GM11168 (cell line): ENCODE measurements around the gene NOTCH4.

Source experiments
- in situ Hi-C: fragments of 300-500 bp; cut with MboI; formaldehyde crosslinking; loops from one replicate; pipeline ENCODE4 v1.12.0; 2022; ENCODE audit warnings: low sequenced_read_pairs; ENCODE audit not compliant: unreplicated experiment

Gene NOTCH4

GRCh38 chr6:32149092-32149755, 74.6 kb downstream of the NOTCH4 start:
- in situ Hi-C loops: no loop called here

- in situ Hi-C loops: no loop called here
Observed at GRCh38 chr6:32148289-32149091, 75.4 kb downstream of the NOTCH4 start.

- in situ Hi-C loops: no loop called here
Observed at GRCh38 chr6:32147401-32148132, 76.3 kb downstream of the NOTCH4 start.

- in situ Hi-C loops: no loop called here
Observed at GRCh38 chr6:32146687-32147086, 77.2 kb downstream of the NOTCH4 start.

- in situ Hi-C loops: no loop called here
Observed at GRCh38 chr6:32146287-32146686, 77.6 kb downstream of the NOTCH4 start.
